GM10266 (cell line): ENCODE measurements around the gene GIPR.

Experiments used
- DNase-seq: peaks from one replicate; pipeline ENCODE4 v3.0.0; 2012; ENCODE audit errors: extremely low spot score
- TF ChIP-seq, protein P1 (sequence below): IDR thresholded peaks from 2 replicates; pipeline ENCODE4 v1.5.1; 2012; ENCODE audit warnings: mild to moderate bottlenecking, low read depth; ENCODE audit not compliant: control insufficient read depth, insufficient read depth; ENCODE audit errors: missing control alignments

Gene GIPR

DNA sequence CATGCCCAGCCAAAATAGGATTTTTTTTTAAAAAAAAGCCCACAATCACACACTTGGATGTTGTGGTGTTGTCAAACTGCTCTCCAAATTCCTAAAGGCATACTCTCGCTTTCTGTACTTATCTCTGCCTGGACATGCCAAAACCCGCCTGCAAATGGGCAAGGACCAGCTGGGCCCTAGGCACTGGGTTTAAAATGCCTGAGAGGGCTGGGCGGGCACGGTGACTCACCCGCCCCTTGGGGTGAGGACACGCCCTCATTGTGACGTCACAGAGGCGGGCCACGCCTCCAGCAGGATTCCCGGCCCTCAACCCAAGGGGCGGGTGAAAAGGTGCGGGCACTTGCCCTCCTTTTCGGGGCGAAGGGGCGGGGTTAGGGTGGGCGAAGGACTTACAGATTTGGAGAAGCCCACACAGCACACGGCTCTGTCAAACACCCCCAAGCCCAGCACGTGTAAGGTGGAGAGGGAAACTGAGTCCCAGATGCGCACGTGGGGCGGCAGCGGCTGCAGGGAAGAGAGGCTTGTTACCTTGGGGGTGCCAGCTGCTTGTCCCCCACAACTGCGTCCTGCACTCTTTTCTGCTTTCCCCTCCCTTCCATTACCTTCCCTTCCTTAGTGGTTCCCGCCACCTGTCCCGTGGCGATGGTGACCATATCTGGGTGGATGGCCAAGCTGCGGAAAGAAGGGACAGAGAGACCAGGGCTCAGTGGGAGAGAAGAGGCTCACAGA is 35.4 kb upstream of the GIPR start:
- TF ChIP-seq, protein P1, sequence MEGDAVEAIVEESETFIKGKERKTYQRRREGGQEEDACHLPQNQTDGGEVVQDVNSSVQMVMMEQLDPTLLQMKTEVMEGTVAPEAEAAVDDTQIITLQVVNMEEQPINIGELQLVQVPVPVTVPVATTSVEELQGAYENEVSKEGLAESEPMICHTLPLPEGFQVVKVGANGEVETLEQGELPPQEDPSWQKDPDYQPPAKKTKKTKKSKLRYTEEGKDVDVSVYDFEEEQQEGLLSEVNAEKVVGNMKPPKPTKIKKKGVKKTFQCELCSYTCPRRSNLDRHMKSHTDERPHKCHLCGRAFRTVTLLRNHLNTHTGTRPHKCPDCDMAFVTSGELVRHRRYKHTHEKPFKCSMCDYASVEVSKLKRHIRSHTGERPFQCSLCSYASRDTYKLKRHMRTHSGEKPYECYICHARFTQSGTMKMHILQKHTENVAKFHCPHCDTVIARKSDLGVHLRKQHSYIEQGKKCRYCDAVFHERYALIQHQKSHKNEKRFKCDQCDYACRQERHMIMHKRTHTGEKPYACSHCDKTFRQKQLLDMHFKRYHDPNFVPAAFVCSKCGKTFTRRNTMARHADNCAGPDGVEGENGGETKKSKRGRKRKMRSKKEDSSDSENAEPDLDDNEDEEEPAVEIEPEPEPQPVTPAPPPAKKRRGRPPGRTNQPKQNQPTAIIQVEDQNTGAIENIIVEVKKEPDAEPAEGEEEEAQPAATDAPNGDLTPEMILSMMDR = no peak
- DNase-seq = peak; percentile 39

DNA sequence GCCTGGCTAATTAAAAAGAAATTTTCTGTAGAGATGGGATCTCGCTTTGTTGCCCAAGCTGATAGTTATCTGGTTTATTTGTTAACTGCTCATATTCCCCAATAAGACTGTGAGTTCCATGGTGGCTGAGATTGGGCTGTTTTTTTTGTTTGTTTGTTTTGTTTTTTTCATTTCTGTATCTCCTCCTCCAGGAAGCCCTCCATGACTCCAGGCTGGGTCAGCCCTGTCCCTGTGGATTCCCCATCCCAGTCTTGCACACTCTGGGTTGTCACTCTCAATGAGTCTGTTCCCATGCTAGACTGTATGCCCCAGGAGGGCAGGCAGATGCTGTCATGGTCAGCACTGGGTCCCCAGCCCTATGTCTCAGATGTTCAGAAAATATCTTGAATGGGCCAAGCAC is 31.7 kb upstream of the GIPR start:
- TF ChIP-seq, protein P1 = no peak
- no peak for DNase-seq

DNA sequence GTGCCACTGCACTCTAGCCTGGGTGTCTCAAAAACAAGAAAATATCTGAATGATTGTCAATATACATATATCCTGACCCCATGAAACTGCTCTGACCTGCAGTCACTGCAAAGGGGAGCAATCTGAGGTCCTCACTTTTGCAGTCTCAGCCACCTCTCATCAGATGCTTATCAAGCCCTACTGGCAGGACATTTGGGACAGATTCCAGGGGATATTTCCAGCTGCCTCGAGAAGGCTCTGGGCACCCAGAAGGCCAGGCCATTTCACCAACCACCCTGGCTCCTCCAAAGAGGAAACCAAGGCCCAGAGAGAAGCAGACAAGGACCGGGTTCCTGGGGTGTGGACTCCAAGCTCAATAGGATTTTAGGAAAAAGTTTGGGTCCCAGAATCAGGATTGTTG is 31.1 kb upstream of the GIPR start:
- DNase-seq = no peak
- TF ChIP-seq, protein P1 = no peak

DNA sequence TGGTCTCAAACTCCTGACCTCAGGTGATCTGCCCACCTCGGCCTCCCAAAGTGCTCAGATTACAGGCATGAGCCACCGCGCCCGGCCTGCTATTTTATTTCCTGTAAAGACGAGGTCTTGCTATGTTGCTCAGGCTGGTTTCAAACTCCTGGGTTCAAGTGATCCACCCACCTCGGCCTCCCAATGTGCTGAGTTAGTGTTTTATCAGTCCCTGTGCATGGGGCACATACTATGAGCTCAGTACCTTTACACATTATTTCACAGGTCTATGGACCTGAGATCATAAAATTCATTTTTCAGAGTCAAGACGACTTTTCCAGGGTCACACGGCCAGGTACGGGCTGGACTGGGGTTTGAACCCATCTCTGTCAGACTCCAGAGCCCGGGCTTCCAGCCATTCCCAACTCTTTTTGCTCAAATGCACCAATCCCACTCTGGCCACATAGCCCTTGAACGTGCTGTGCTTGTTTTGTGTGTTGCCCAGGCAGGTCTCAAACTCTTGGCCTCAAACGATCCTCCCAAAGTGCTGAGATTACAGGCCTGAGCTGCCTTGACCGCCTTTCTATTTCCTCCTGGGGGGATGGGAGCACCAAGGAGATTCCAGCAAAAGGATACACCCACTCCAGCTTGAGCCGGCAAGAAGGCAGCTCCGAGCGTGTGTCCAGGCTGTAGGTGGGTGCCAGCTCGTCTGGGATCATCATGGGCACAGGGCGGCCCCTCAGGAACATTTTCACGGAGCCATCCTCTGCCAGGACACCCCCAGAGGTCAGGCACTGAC is 29.9 kb upstream of the GIPR start:
- TF ChIP-seq, protein P1 = no peak
- DNase-seq = no peak

DNA sequence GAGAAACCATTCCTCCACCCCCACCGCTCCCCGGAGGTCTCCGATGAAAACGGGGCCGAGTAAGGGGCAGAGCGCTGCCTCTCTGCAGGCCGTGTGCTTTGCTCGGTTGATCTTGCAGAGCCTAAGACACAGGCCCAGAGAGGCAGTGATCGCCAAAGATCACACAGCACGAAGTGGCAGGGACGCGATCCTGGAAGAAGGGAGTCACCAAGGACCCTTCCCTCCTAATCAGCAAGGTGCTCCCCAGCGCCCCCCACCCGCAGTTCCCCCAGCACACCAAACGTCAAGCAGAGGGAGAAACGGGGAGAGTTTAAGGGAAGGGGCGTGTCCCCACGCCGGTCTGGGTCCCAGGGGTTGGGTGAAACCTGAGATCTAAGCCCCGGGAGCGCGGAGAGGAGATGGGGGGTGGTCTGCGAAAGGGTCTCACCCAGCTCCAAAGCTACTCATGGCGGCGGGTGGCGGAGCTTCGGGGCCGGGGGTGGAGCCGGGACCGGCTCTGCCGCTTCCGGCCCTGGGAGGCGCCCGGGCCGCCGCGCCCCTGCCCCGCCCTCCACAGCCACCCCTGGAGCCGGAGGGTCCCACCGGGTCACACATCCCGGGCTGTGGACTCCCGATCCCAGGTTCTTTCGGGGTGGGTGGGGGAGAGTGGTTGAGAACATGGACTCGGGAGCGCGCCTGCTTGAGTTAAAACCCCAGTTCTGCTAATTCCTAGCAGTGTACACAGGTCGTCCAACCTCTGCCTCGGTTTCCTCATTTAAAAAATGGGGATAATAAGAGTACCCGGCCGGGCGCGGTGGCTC is 28.9 kb upstream of the GIPR start, which contains the start of gene EML2:
Gene EML2, minus strand, starts transcription at position 468 of the 800 bp plus-strand sequence. Its CDS starts 21 bp downstream, at position 447.
- TF ChIP-seq, protein P1 = peak; percentile 38
- peak; percentile 71 for DNase-seq

DNA sequence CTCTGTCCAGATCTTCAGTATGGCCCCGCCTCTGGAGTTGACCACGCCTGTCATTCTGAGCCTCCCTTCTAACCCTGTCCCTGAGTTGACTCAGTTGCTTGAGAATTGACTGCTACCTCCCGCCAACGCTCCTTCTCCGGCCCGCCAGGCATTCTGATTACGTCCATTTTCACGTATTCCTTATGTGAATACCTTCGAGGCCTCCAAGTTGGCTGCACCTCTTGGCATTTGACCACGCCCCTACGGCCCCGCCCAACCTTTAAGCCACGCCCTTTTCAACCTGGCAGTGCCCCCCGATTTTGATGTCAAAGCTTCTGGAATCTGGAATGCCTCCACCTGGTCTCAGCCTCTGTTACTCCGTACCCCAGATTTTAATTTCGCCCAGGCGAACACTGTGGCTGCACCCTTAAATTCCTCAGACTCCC is 27.2 kb upstream of the GIPR start:
- no peak for DNase-seq
- TF ChIP-seq, protein P1 = no peak
